Stimulated activated CD4-positive, alpha-beta T cell treated with anti-CD3 and anti-CD28 coated beads, TNF-alpha, amount 100 ng/mL, for 1 hour (primary cell): ENCODE results near the gene MICALL2.

ENCODE experiments used
- DNase-seq, 3 donors: peaks; one replicate each; pipeline ENCODE4 v3.0.0-alpha.2; 2020; ENCODE audit warnings: low read depth in 3 of 3, low spot score in 1 of 3

The MICALL2 gene

GRCh38 chr7:1396195-1396594 lies 63.1 kb downstream of the MICALL2 start:
- DNase-seq, result no peak

GRCh38 chr7:1395211-1396070 lies 63.8 kb downstream of the MICALL2 start:
- DNase-seq, result no peak

DNA sequence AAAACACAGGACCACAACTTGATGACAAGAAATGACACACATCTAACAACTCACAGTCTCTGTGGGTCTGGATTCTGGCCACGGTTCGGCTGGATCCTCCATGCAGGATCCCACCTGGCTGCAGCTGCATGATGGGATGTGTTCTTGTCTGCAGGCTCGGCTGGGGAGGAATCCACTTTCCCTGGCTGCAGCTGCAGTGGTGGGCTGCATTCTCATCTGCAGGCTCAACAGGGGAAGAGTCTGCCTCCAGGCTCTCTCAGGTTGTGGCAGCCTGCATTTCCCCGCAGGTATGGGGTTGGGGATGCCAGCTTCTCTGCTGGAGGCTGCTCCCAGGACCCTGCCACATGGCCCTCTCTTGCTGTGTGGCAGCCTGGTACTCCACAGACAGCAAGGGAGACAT lies 64.9 kb downstream of the MICALL2 start:
- DNase-seq, result no peak

DNA sequence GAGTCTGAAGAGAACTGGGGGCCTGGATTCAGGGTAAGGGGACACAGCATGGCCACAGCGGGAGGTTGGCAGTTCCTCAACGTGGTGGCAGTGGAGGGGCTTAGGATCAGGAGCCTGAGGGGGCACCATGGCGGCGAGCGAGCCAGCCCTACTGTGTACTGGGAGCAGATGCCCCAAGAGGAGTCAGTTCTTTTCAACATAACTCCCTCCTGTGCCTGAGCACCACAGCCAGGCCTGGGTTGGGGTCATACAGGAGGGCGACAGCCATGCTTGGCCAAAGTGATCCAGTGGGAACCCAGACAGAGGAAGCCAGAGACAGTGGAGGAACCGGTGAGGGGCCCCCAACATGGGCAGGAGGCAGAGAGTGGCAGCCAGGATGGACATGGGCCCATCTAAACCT lies 65.8 kb downstream of the MICALL2 start:
- DNase-seq, result no peak

DNA sequence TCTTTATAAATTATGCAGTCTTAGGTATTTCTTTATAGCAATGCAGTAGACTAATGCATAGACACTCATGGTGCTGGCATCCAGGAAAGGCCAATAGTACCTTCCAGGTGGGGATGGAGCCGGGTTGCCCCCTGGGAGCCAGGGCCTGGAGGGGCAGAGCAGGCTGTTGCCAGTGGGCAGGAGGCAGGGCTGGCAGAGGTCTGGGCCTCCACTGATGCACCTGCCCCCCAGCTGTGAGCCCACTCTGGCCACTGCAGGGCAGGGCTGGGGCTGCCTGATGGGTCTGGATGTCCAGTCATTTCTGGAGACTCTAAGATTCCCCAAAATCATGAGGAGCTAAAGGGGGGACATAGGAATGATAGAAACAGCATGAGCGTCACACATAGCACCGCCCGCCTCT lies 66.7 kb downstream of the MICALL2 start:
- DNase-seq, result no peak

DNA sequence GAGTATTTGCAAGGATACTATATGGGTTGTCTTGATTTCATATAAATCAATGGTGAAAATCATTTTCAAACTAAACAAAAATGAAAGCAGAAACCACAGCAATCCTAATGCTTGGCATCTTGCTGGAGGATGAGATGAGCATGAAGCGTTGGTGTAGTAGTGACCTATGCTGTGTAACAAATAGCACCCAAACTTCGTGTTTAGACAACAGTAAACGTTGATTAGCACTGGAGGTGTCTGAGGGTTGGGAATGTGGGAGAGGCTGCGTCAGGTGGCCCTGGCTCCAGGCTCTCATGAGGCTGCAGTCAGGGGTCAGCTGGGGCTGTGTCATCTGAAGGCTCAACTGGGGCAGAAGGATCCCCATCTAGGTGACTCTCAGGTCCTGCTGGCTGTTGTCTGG lies 67.8 kb downstream of the MICALL2 start:
- no peak for DNase-seq

GRCh38 chr7:1388703-1389335 lies 70.5 kb downstream of the MICALL2 start:
- DNase-seq, result no peak

- DNase-seq, result no peak
These were observed 71.1 kb downstream of the MICALL2 start for GRCh38 chr7:1388021-1388702.

GRCh38 chr7:1387261-1387660 lies 72.0 kb downstream of the MICALL2 start:
- DNase-seq, result no peak

DNA sequence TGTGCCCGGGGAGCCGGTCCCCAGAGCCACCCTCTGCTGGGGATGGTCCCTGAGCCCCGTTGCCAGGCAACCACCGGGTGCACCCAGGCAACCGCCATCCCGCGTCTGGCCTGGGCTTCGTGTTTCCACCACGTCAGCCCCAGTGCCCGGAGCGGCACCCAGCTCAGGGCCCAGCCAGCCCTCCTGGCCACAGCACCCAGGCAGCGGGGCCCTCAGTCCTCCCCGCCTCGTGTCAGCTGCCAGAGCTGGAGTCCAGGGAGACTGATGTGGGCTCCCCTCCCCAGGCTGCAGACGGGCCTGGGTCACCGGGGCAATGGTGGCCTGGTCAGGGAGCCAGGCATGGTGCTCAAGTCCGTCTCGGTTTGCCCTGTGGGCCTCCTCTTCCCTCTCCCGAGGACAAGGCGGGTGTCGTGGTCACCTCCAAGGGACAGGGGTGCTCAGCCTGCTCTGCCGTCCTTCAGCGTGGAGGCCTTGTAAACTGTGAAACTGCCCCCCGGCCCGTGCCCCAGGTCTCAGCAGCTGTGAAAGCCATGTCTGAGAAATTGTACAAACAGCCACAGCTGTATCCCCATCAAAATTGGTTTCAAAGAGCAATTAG lies 72.5 kb downstream of the MICALL2 start:
- no peak for DNase-seq

DNA sequence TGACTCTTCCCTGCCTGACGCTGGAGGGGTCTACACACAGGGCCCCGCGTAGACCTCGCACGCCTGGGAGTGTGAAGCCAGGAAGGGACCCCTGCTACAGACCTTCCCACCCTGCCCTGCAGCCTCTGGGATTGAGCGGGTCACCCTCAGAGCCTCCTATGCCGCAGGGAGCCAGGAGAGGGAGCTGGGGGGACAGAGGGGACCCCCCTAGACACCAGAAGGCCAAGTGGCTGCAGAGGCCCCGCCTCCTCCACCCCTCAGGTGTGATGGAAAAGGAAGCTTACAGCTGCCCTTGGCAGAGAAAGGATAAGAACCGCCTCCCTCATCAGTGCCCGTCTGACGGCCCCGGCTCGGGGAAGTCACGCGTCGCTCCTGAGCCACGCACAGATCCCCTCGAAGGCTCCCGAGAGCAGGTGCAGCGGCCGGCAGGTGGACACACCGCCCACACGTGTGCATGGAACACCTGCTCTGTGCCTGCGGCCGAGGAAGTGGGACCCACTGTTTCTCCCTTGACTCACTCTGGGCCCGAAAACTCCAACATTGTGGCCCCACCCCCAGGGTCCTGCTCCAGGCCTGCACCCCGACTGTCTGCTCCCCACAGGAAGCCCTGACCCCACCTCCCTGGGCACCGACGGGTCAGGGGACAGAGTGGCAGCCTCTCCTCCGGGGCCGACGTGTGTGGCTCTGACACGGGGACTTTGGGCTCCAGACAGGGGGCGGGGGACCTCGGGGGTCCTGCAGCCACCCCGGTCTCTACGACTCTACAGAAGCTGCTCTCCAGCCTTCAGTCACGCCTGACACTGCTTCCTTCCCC lies 73.3 kb downstream of the MICALL2 start:
- DNase-seq, result no peak

- DNase-seq, result no peak
These were observed 74.0 kb downstream of the MICALL2 start for GRCh38 chr7:1385086-1385808.
